B cell (primary cell): ENCODE results near the gene MAGEB17. TPM values are rescaled to one million over a fixed set of nuclear protein-coding genes. Genes with fewer than 3 reads are reported as not detected.

ENCODE experiments used
- ATAC-seq: fragments of 200-7000 bp; cut with Tn5 transposase; one replicate; pipeline ENCODE4 v1.10.0; 2021; ENCODE audit warnings: low read depth, mild to moderate bottlenecking, moderate number of reproducible peaks, moderate library complexity
- CTCF ChIA-PET: fragments of 350-600 bp; sonication (Branson Sonifier 250); formaldehyde crosslinking; loops from one replicate; lab custom pipeline; 2021; ENCODE audit warnings: antibody characterized with exemption, inconsistent platforms; lab: Charles Lee
- POLR2A ChIA-PET: fragments of 350-600 bp; sonication (Branson Sonifier 250); formaldehyde crosslinking; loops from one replicate; lab custom pipeline; 2021; ENCODE audit warnings: antibody characterized with exemption; lab: Charles Lee
- DNase-seq: peaks from one replicate; pipeline ENCODE4 v3.0.0; 2013
- H2AFZ ChIP-seq: 2 replicates; pipeline ENCODE4 v1.6.1; 2012; ENCODE audit warnings: mild to moderate bottlenecking, low read depth, low read length; ENCODE audit not compliant: insufficient read depth, poor library complexity, severe bottlenecking
- H3K27ac ChIP-seq, 2 donors: 1 replicate in 1 of 2; 2 replicates in 1 of 2; pipeline ENCODE4 v1.5.1; 2012 to 2013; ENCODE audit warnings: low read length in 2 of 2, mild to moderate bottlenecking in 2 of 2, moderate library complexity in 1 of 2
- H3K27me3 ChIP-seq, 4 experiments: fragments of 200-600 bp in 1 of 4; sonication (generic) in 1 of 4; replicated peaks in 1 of 4; 1 replicate in 2 of 4; 2 replicates in 2 of 4; pipeline versions ENCODE4 v1.6.1 to v1.7.0; 2013 to 2016; ENCODE audit warnings: low read length in 3 of 4, mild to moderate bottlenecking in 2 of 4, mixed read lengths in 1 of 4, moderate library complexity in 1 of 4; ENCODE audit not compliant: insufficient read depth in 4 of 4, control insufficient read depth in 3 of 4; ENCODE audit errors: control extremely low read depth in 1 of 4
- H3K36me3 ChIP-seq, 2 experiments: replicated peaks in 1 of 2; 1 replicate in 1 of 2; 2 replicates in 1 of 2; pipeline versions ENCODE4 v1.6.1 to v1.7.1; 2013; ENCODE audit warnings: low read length in 1 of 2; ENCODE audit not compliant: insufficient read depth in 2 of 2, control insufficient read depth in 1 of 2; ENCODE audit errors: control extremely low read depth in 1 of 2, extremely low read depth in 1 of 2
- H3K4me1 ChIP-seq, 2 donors: fragments of 200-600 bp in 1 of 2; sonication (generic) in 1 of 2; 1 replicate in 1 of 2; 2 replicates in 1 of 2; pipeline versions ENCODE4 v1.5.1 to v1.6.1; 2013 to 2017; ENCODE audit warnings: low read length in 2 of 2; ENCODE audit not compliant: control insufficient read depth in 2 of 2, insufficient read depth in 2 of 2
- H3K4me2 ChIP-seq: replicated peaks from 2 replicates; pipeline ENCODE3; 2012; ENCODE audit warnings: mild to moderate bottlenecking, low read depth, low read length; ENCODE audit not compliant: poor library complexity, severe bottlenecking
- H3K4me3 ChIP-seq, 5 experiments: fragments of 200-600 bp in 1 of 5; sonication (generic) in 1 of 5; 1 replicate in 3 of 5; 2 replicates in 2 of 5; pipeline versions ENCODE4 v1.5.1 to v1.7.0; 2011 to 2016; ENCODE audit warnings: low read length in 4 of 5, mild to moderate bottlenecking in 4 of 5, low read depth in 2 of 5, control low read depth in 1 of 5, moderate library complexity in 1 of 5; ENCODE audit not compliant: insufficient read depth in 1 of 5; ENCODE audit errors: control extremely low read depth in 1 of 5, extremely low read depth in 1 of 5
- H3K79me2 ChIP-seq: fragments of 200-600 bp; sonication (generic); one replicate; pipeline ENCODE4 v1.6.0; 2016; ENCODE audit warnings: low read length; ENCODE audit not compliant: control insufficient read depth, insufficient read depth
- H3K9ac ChIP-seq: fragments of 200-600 bp; sonication (generic); 2 replicates; pipeline ENCODE4 v1.6.1; 2017; ENCODE audit warnings: mild to moderate bottlenecking, low read length, moderate library complexity
- H3K9me3 ChIP-seq, 3 donors: one replicate each; pipeline versions ENCODE4 v1.6.1 to v1.7.1; 2013; ENCODE audit warnings: low read length in 2 of 3; ENCODE audit not compliant: control insufficient read depth in 2 of 3, insufficient read depth in 1 of 3; ENCODE audit errors: control extremely low read depth in 1 of 3
- H4K20me1 ChIP-seq: 2 replicates; pipeline ENCODE4 v1.6.0; 2012; ENCODE audit warnings: mild to moderate bottlenecking, low read length; ENCODE audit not compliant: insufficient read depth, control insufficient read depth, poor library complexity, severe bottlenecking
- H3K27ac Mint-ChIP-seq: one replicate; pipeline ENCODE4 v1.8.0; 2021; ENCODE audit warnings: mixed read lengths
- H3K27me3 Mint-ChIP-seq: one replicate; pipeline ENCODE4 v1.8.0; 2021; ENCODE audit warnings: mixed read lengths
- H3K4me1 Mint-ChIP-seq: one replicate; pipeline ENCODE4 v1.8.0; 2021; ENCODE audit warnings: mixed read lengths
- H3K4me3 Mint-ChIP-seq: one replicate; pipeline ENCODE4 v1.8.0; 2021; ENCODE audit warnings: mixed read lengths
- H3K9me3 Mint-ChIP-seq: one replicate; pipeline ENCODE4 v1.8.0; 2022; ENCODE audit warnings: mixed read lengths; ENCODE audit not compliant: insufficient read depth
- EZH2 ChIP-seq: IDR thresholded peaks from 2 replicates; pipeline ENCODE4 v1.6.1; 2012; ENCODE audit warnings: borderline replicate concordance, low read depth, mild to moderate bottlenecking, moderate library complexity, low read length; ENCODE audit not compliant: insufficient read depth, poor library complexity, severe bottlenecking
- WGBS: methylation state at CpG from one replicate; pipeline ENCODE4 v1.1.5; 2013; ENCODE audit warnings: missing lambda C conversion rate; ENCODE audit not compliant: insufficient coverage; 5-methylcytosine and 5-hydroxymethylcytosine counted together
- intact Hi-C: fragments of 100-400 bp; cut with micrococcal nuclease; formaldehyde crosslinking; loops from one replicate; pipeline ENCODE4 v1.10.0; 2022
- polyA plus RNA-seq: library from polyadenylated mRNA; depleted of rRNA; stranded (reverse); fragments of >200 nt; gene quantifications from 2 replicates; pipeline ENCODE4 v1.2.3, GENCODE V29; 2012
- total RNA-seq, 2 donors: library from RNA; stranded (reverse); fragments of 120-200 nt in 1 of 2; gene quantifications; 1 replicate in 1 of 2; 2 replicates in 1 of 2; pipeline versions ENCODE4 v1.2.3 to v1.2.4, GENCODE V29; 2013 to 2022
- TF ChIP-seq, protein P1 (sequence below): fragments of 200-600 bp; IDR thresholded peaks from one replicate; pipeline ENCODE4 v1.8.0; 2022; ENCODE audit warnings: antibody characterized with exemption, mild to moderate bottlenecking

MAGEB17 gene
- total and polyA plus RNA-seq, 2 donors (not counting 1 experiment from before 2014, with no cell fraction given) = 0.16 TPM; not detected in 1

DNA sequence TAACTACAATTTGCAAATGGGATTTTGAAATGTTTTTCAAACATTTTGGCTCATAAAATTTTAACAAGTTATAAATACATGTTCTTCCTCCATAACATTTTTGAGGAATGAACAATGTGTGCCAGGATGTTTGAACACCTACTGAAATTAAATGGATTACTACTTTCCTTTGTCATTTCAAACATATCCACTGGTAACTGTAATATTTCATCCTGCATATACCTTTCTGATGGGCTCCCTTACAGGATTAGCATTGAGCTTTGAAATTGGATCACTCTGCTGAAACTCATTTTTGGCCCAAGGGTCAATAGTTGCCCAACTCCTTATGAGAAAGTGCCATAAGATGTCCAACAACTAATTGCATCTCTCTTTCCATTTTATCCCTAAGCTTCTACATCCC is 26.3 kb upstream of the MAGEB17 start:
- Histone ChIP-seq H3K36me3 (no peaks in the 10 kb centered on the region), H3K4me3 (no peak overlapping the region), H4K20me1 (no peaks in the 10 kb centered on the region), H3K79me2 (no peaks in the 10 kb centered on the region), H3K4me2 (no peak overlapping the region), H3K27ac (no peak overlapping the region), H3K27me3 (peaks cover 0 to 2% (median 0%) of the 10 kb centered on the region in 4 experiments), H2AFZ (no peak overlapping the region), H3K9ac (no peak overlapping the region), H3K9me3 (no peaks in the 10 kb centered on the region), H3K4me1 (peaks cover 13% of the 10 kb centered on the region in 2 donors)
- ATAC-seq (no peak), DNase-seq (no peak)
- Mint-ChIP-seq H3K4me1 (peaks cover 10% of the 10 kb centered on the region), H3K9me3 (no peaks in the 10 kb centered on the region), H3K27ac (no peak overlapping the region), H3K27me3 (peaks cover 10% of the 10 kb centered on the region), H3K4me3 (no peak overlapping the region)
- CTCF ChIA-PET = no interaction called here
- POLR2A ChIA-PET = interaction anchor here (0.6 kb wide), 1 partner anchor 357 kb away, joined by 4 read pairs; no protein-coding TSS in a partner anchor
- intact Hi-C loops = no loop called here
- TF ChIP-seq, protein P1, sequence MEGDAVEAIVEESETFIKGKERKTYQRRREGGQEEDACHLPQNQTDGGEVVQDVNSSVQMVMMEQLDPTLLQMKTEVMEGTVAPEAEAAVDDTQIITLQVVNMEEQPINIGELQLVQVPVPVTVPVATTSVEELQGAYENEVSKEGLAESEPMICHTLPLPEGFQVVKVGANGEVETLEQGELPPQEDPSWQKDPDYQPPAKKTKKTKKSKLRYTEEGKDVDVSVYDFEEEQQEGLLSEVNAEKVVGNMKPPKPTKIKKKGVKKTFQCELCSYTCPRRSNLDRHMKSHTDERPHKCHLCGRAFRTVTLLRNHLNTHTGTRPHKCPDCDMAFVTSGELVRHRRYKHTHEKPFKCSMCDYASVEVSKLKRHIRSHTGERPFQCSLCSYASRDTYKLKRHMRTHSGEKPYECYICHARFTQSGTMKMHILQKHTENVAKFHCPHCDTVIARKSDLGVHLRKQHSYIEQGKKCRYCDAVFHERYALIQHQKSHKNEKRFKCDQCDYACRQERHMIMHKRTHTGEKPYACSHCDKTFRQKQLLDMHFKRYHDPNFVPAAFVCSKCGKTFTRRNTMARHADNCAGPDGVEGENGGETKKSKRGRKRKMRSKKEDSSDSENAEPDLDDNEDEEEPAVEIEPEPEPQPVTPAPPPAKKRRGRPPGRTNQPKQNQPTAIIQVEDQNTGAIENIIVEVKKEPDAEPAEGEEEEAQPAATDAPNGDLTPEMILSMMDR = no peak
- no peak for TF ChIP-seq EZH2

DNA sequence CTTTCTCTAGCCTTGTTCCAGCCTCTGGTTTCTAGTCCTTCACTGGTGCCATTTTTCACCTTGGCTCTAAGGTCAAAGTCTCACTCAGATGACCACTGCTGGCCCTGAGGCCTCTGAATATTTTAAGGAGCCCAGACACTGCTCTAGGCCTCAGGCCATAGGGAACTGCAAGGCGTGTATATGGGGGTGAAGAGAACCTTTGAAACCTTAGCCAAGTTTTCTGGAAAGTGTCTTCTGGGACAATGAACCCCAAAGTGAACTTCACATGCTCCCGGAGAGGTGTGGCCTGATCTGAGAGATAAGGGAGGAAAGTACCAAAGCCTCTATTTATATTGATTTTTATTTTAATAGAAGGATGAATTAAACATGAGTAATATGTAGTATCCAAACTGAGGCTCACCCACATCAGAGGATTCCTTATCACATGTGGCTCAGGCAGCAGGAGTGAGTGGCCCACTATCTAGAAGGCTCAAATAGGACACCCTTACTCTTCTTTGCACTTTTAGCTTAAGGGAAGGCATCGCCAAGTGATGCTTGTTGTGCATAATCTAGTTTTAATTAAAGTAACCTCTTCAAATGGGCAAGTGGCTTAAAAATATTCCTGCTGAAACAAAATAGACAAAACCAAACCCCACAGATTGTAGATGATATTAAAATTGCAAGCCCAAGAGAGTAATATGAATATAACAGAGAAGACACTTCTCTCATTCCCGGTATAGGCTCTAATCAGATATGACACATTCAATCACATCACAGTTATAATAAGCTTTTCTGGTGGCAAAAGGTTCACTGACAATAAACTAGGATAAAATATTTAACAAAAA is 25.6 kb upstream of the MAGEB17 start:
- Mint-ChIP-seq H3K9me3 (no peaks in the 10 kb centered on the region), H3K27me3 (peaks cover 10% of the 10 kb centered on the region), H3K27ac (no peak overlapping the region), H3K4me3 (no peak overlapping the region), H3K4me1 (peaks cover 10% of the 10 kb centered on the region)
- no peak overlapping the region for H3K9ac ChIP-seq
- H3K36me3 ChIP-seq = no peaks in the 10 kb centered on the region
- H3K9me3 ChIP-seq = no peaks in the 10 kb centered on the region
- POLR2A ChIA-PET = interaction anchor here (0.6 kb wide), 1 partner anchor 358 kb away, joined by 4 read pairs; no protein-coding TSS in a partner anchor
- peaks cover 13% of the 10 kb centered on the region in 2 donors for H3K4me1 ChIP-seq
- ATAC-seq (no peak), DNase-seq (no peak)
- CTCF ChIA-PET = no interaction called here
- peaks cover 0 to 2% (median 0%) of the 10 kb centered on the region in 4 experiments for H3K27me3 ChIP-seq
- H3K4me2 ChIP-seq = no peak overlapping the region
- H3K4me3 ChIP-seq = no peak overlapping the region
- no peak overlapping the region for H3K27ac ChIP-seq
- no peak overlapping the region for H2AFZ ChIP-seq
- intact Hi-C loops = no loop called here
- TF ChIP-seq, protein P1 = no peak
- TF ChIP-seq EZH2 = no peak
- H4K20me1 ChIP-seq = no peaks in the 10 kb centered on the region
- no CpG with 5 or more reads among the region's 4 CpGs for WGBS
- H3K79me2 ChIP-seq = no peaks in the 10 kb centered on the region
